Adrenal gland (tissue), 12 donors: Measurements from ENCODE around the gene SARS1. TPM values are rescaled to one million over a fixed set of nuclear protein-coding genes. Genes with fewer than 3 reads are reported as not detected.

Experiments
- DNase-seq, 7 donors: peaks; one replicate each; pipeline ENCODE4 v3.0.0-alpha.2; 2019 to 2020
- H3K27ac ChIP-seq, 5 donors: fragments of 200-600 bp; sonication (generic) in 4 of 5; 1 replicate in 3 of 5; 2 replicates in 2 of 5; pipeline versions ENCODE4 v1.5.1 to v1.8.0; 2016 to 2020; ENCODE audit warnings: mild to moderate bottlenecking in 1 of 5
- H3K27me3 ChIP-seq: fragments of 200-600 bp; 2 replicates; pipeline ENCODE4 v1.8.0; 2021
- H3K36me3 ChIP-seq, 2 donors: fragments of 200-600 bp; replicated peaks in 1 of 2; 1 replicate in 1 of 2; 2 replicates in 1 of 2; pipeline versions ENCODE4 v1.5.1 to v1.8.0; 2018 to 2022
- H3K4me1 ChIP-seq, 2 donors: fragments of 200-600 bp; replicated peaks in 1 of 2; 1 replicate in 1 of 2; 2 replicates in 1 of 2; pipeline versions ENCODE4 v1.5.1 to v1.8.0; 2018 to 2021
- H3K4me3 ChIP-seq, 4 donors: fragments of 200-600 bp; sonication (generic) in 3 of 4; one replicate each; pipeline ENCODE4 v1.5.1; 2016 to 2018
- H3K9me3 ChIP-seq, 3 donors: fragments of 200-600 bp; sonication (generic) in 1 of 3; replicated peaks in 1 of 3; 1 replicate in 2 of 3; 2 replicates in 1 of 3; pipeline versions ENCODE4 v1.5.1 to v1.8.0; 2016 to 2021
- POLR2A ChIP-seq, 2 donors: fragments of 450-650 bp; IDR thresholded peaks; one replicate each; pipeline ENCODE4 v1.6.1; 2017; ENCODE audit warnings: antibody characterized with exemption in 2 of 2, mild to moderate bottlenecking in 2 of 2, moderate library complexity in 1 of 2
- WGBS, 4 donors: extraction: QIAGEN DNeasy Blood & Tissue Kit in 2 of 4; methylation state at CpG; one replicate each; pipeline versions ENCODE4 v1.1.5 to v1.1.7; 2013 to 2017; 5-methylcytosine and 5-hydroxymethylcytosine counted together
- intact Hi-C, 2 donors: fragments of 100-400 bp; cut with DNase I; formaldehyde crosslinking; loops; one replicate each; pipeline versions ENCODE4 v1.14.1 to v1.15.0; 2022 to 2023
- polyA plus RNA-seq, 3 donors: library from polyadenylated mRNA; stranded (reverse); fragments of 200-250 nt in 2 of 3; fragments of 350-450 nt in 1 of 3; fragmentation: Illumina TruSeq in 1 of 3; extraction: RNeasy Lipid Tissue Mini Kit (QIAGEN cat#74804) in 1 of 3; gene quantifications; one replicate each; pipeline ENCODE4 v1.2.3, GENCODE V29; 2013 to 2014
- total RNA-seq, 9 donors: library from RNA; depleted of rRNA in 4 of 9; stranded (reverse); fragments of >200 nt in 4 of 9; fragments of 120-200 nt in 1 of 9; fragmentation: NEBNext Ultra II Directional in 1 of 9; extraction: Animal tissue kit (Norgen Biotek cat#: 25700) in 1 of 9; gene quantifications; one replicate each; pipeline versions ENCODE4 v1.1.0 to v1.2.4, GENCODE V29; 2013 to 2023
- TF ChIP-seq, protein P1 (sequence below), 6 experiments: fragments of 450-650 bp in 4 of 6; fragments of 200-600 bp in 2 of 6; sonication (generic) in 1 of 6; IDR thresholded peaks; 1 replicate in 5 of 6; 2 replicates in 1 of 6; pipeline versions ENCODE4 v1.5.1 to v1.8.0; 2016 to 2021; ENCODE audit warnings: antibody characterized with exemption in 6 of 6, mild to moderate bottlenecking in 2 of 6, moderate library complexity in 1 of 6
- donor health status: healthy with polysubstance abuse.
- donor health status: Bipolar disorder and iron deficiency.
- donor health status: DM: yes; HTN: yes; CAD: no.
- donor health status: DM: no; HTN: no; CAD: no.
- donor health status: DM: no; HTN: no; CAD: no.
- donor health status: DM: yes; HTN: yes; CAD: no.

Gene SARS1
- total and polyA plus RNA-seq, 12 donors: 64.3 to 216 (median 152) TPM

DNA sequence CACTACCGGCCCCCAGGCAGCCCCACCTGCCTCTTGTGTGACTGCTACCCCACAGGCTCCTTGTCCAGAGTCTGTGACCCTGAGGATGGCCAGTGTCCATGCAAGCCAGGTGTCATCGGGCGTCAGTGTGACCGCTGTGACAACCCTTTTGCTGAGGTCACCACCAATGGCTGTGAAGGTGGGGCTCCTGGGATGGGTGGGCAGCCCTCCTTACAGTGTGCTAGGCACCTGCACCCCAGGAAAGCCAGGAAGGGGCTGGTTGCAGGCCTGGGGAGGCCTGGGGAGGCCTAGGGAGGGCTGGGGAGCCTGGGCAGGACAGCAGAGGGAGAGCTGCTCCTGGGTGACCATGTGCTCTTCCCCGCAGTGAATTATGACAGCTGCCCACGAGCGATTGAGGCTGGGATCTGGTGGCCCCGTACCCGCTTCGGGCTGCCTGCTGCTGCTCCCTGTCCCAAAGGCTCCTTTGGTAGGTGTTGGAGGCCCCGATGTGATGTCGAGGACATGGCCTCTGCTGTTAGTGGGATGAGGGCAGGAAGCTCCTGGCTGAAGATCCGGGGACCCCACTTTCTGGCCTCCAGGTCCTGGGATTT lies 52.1 kb downstream of the SARS1 start:
- intact Hi-C loops: loop anchor here in 1 of 2 donors (5.0 kb wide), 1 partner anchor 49 kb away; no protein-coding TSS in a partner anchor
- DNase-seq: no peak
- no peak for TF ChIP-seq POLR2A (IDR thresholded peaks at IDR 0.05)
- TF ChIP-seq, protein P1, sequence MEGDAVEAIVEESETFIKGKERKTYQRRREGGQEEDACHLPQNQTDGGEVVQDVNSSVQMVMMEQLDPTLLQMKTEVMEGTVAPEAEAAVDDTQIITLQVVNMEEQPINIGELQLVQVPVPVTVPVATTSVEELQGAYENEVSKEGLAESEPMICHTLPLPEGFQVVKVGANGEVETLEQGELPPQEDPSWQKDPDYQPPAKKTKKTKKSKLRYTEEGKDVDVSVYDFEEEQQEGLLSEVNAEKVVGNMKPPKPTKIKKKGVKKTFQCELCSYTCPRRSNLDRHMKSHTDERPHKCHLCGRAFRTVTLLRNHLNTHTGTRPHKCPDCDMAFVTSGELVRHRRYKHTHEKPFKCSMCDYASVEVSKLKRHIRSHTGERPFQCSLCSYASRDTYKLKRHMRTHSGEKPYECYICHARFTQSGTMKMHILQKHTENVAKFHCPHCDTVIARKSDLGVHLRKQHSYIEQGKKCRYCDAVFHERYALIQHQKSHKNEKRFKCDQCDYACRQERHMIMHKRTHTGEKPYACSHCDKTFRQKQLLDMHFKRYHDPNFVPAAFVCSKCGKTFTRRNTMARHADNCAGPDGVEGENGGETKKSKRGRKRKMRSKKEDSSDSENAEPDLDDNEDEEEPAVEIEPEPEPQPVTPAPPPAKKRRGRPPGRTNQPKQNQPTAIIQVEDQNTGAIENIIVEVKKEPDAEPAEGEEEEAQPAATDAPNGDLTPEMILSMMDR (IDR thresholded peaks at IDR 0.05): no peak
- H3K27ac ChIP-seq: no peak overlapping the region
- no peak overlapping the region for H3K4me3 ChIP-seq
- no peaks in the 10 kb centered on the region for H3K27me3 ChIP-seq
- no peaks in the 10 kb centered on the region for H3K9me3 ChIP-seq
- H3K36me3 ChIP-seq: no peaks in the 10 kb centered on the region
- 91 to 93% (median 92%) methylated on average over 8 to 13 of the region's 13 CpGs for WGBS, 4 donors
- H3K4me1 ChIP-seq: no peaks in the 10 kb centered on the region

DNA sequence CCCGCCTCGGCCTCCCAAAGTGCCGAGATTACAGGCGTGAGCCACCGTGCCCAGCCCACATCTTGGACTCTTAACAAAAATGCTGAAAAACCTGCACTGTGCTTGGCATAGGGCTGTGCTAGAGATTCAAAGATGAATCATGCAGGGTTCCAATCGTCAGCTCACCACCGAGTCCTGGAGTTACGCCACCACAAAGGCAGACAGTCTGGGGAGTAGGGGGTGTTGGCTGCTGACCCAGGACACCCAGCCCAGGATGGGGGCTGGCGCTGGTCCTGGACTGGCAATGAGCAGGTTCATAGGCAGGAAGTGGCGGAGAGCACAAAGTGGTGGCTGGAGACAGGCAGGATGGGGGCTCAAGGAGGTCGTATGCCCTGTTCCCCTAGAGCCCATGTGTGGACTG lies 53.2 kb downstream of the SARS1 start:
- H3K27me3 ChIP-seq: no peaks in the 10 kb centered on the region
- WGBS, 4 donors: 72 to 95% (median 90%) methylated on average over 7 to 11 of the region's 11 CpGs
- DNase-seq: peak in 1 of 7 donors; percentile 12
- no peak overlapping the region for H3K4me3 ChIP-seq
- H3K36me3 ChIP-seq: no peaks in the 10 kb centered on the region
- intact Hi-C loops: loop anchor here in 1 of 2 donors (5.0 kb wide), 1 partner anchor 50 kb away; no protein-coding TSS in a partner anchor
- H3K9me3 ChIP-seq: no peaks in the 10 kb centered on the region
- TF ChIP-seq, protein P1 (IDR thresholded peaks at IDR 0.05): no peak
- TF ChIP-seq POLR2A (IDR thresholded peaks at IDR 0.05): no peak
- H3K27ac ChIP-seq: no peak overlapping the region
- no peaks in the 10 kb centered on the region for H3K4me1 ChIP-seq

DNA sequence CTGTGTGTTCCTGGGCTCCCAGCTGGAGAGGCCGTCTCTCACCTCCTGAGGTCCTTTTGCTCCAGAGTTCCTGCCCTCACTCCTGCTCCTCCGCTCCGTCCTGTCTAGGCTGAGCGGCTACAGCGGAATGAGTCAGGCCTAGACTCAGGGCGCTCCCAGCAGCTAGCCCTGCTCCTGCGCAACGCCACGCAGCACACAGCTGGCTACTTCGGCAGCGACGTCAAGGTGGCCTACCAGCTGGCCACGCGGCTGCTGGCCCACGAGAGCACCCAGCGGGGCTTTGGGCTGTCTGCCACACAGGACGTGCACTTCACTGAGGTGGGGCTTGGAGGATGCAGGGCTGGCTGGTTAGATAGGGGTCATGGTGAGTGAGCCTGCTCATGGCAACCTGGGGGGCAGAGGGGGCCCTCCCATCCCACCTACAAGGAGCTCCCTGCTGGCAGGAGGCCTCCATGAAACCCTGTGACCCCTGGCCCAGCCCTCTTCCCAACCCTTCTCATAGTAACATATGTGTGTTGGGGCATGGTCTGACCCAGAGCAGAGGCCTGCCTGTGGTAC lies 54.1 kb downstream of the SARS1 start:
- TF ChIP-seq, protein P1 (IDR thresholded peaks at IDR 0.05): no peak
- TF ChIP-seq POLR2A (IDR thresholded peaks at IDR 0.05): no peak
- no peaks in the 10 kb centered on the region for H3K4me1 ChIP-seq
- H3K36me3 ChIP-seq: no peaks in the 10 kb centered on the region
- peak in 1 of 7 donors; percentile 14 for DNase-seq
- no peaks in the 10 kb centered on the region for H3K27me3 ChIP-seq
- intact Hi-C loops: loop anchor here in 1 of 2 donors (5.0 kb wide), 1 partner anchor 51 kb away; no protein-coding TSS in a partner anchor
- no peak overlapping the region for H3K27ac ChIP-seq
- H3K4me3 ChIP-seq: no peak overlapping the region
- 92 to 100% (median 97%) methylated on average over 5 to 17 of the region's 17 CpGs for WGBS, 4 donors
- H3K9me3 ChIP-seq: no peaks in the 10 kb centered on the region

DNA sequence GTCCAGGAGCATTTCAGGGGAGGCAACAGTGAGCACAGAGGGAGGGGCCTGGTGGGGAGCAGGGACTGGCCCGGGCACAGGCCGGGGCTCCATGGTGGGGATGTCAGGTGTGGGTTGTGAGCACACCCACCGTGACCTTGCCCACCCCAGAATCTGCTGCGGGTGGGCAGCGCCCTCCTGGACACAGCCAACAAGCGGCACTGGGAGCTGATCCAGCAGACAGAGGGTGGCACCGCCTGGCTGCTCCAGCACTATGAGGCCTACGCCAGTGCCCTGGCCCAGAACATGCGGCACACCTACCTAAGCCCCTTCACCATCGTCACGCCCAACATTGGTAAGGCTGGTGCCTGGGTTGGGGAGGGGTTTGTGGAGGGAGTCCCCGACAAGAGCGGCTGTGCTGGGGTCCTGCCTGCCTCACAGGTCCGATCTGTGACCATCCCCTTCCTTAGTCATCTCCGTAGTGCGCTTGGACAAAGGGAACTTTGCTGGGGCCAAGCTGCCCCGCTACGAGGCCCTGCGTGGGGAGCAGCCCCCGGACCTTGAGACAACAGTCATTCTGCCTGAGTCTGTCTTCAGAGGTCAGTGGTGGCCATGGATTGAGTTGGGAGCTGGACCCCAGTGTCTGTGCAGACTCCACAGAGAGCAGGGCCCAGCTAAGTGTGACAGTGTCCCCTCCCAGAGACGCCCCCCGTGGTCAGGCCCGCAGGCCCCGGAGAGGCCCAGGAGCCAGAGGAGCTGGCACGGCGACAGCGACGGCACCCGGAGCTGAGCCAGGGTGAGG lies 54.9 kb downstream of the SARS1 start:
- Histone ChIP-seq H3K27ac (no peak overlapping the region), H3K4me1 (no peaks in the 10 kb centered on the region), H3K9me3 (no peaks in the 10 kb centered on the region), H3K4me3 (no peak overlapping the region), H3K36me3 (no peaks in the 10 kb centered on the region), H3K27me3 (no peaks in the 10 kb centered on the region)
- no peak for TF ChIP-seq POLR2A (IDR thresholded peaks at IDR 0.05)
- TF ChIP-seq, protein P1 (IDR thresholded peaks at IDR 0.05): no peak
- DNase-seq: no peak
- intact Hi-C loops: loop anchor here in 1 of 2 donors (5.0 kb wide), 1 partner anchor 51 kb away; no protein-coding TSS in a partner anchor
- WGBS, 4 donors: 83 to 95% (median 93%) methylated on average over 12 to 29 of the region's 29 CpGs
